Hepatocyte (in vitro differentiated cells): Measurements from ENCODE around the gene MXRA5. TPM values are rescaled to one million over a fixed set of nuclear protein-coding genes. Genes with fewer than 3 reads are reported as not detected.

Experiments used
- DNase-seq: peaks from one replicate; pipeline ENCODE4 v3.0.0-alpha.2; 2016; ENCODE audit warnings: low spot score
- H2AFZ ChIP-seq: fragments of 200-600 bp; sonication (generic); 2 replicates; pipeline ENCODE4 v1.6.0; 2016; ENCODE audit warnings: antibody characterized with exemption, mild to moderate bottlenecking
- H3K27ac ChIP-seq: fragments of 200-600 bp; sonication (generic); 2 replicates; pipeline ENCODE4 v1.5.1; 2016; ENCODE audit warnings: mild to moderate bottlenecking
- H3K27me3 ChIP-seq: fragments of 200-600 bp; sonication (generic); 2 replicates; pipeline ENCODE4 v1.6.1; 2016
- H3K36me3 ChIP-seq: fragments of 200-600 bp; sonication (generic); replicated peaks from 2 replicates; pipeline ENCODE4 v1.5.1; 2016; ENCODE audit warnings: low read depth; ENCODE audit not compliant: insufficient read depth
- H3K4me1 ChIP-seq: fragments of 200-600 bp; sonication (generic); 2 replicates; pipeline ENCODE4 v1.5.1; 2016; ENCODE audit warnings: mild to moderate bottlenecking, moderate library complexity; ENCODE audit not compliant: insufficient read depth
- H3K4me2 ChIP-seq: fragments of 200-600 bp; sonication (generic); 2 replicates; pipeline ENCODE4 v1.6.0; 2016
- H3K4me3 ChIP-seq: fragments of 200-600 bp; sonication (generic); 2 replicates; pipeline ENCODE4 v1.5.1; 2016; ENCODE audit warnings: mild to moderate bottlenecking
- H3K79me2 ChIP-seq: fragments of 200-600 bp; sonication (generic); 2 replicates; pipeline ENCODE4 v1.6.0; 2017; ENCODE audit warnings: mild to moderate bottlenecking
- H3K9me2 ChIP-seq: fragments of 200-600 bp; sonication (generic); replicated peaks from 2 replicates; pipeline ENCODE4 v1.6.0; 2017; ENCODE audit warnings: mild to moderate bottlenecking; ENCODE audit not compliant: insufficient read depth
- H3K9me3 ChIP-seq: fragments of 200-600 bp; sonication (generic); 2 replicates; pipeline ENCODE4 v1.5.1; 2016; ENCODE audit warnings: low read depth, mild to moderate bottlenecking
- H4K20me1 ChIP-seq: fragments of 200-600 bp; sonication (generic); 2 replicates; pipeline ENCODE4 v1.6.0; 2016; ENCODE audit warnings: mild to moderate bottlenecking; ENCODE audit not compliant: insufficient read depth, poor library complexity, severe bottlenecking
- EZH2 ChIP-seq: fragments of 200-600 bp; sonication (generic); IDR thresholded peaks from 2 replicates; pipeline ENCODE4 v1.6.1; 2016; ENCODE audit warnings: antibody characterized with exemption, mild to moderate bottlenecking, borderline replicate concordance
- EZH2phosphoT487 ChIP-seq: fragments of 200-600 bp; sonication (generic); IDR thresholded peaks from one replicate; pipeline ENCODE4 v1.6.1; 2018; ENCODE audit warnings: antibody characterized with exemption, mild to moderate bottlenecking, low read depth, moderate library complexity; ENCODE audit not compliant: unreplicated experiment, severe bottlenecking
- WGBS: methylation state at CpG from one replicate; pipeline ENCODE4 v1.1.6; 2016; ENCODE audit warnings: low lambda C conversion rate; ENCODE audit errors: missing lambda C conversion rate; 5-methylcytosine and 5-hydroxymethylcytosine counted together
- polyA plus RNA-seq: library from polyadenylated mRNA; unstranded; fragments of >200 nt; fragmentation: Nextera tagmentation; extraction: Ambion mirVana; gene quantifications from 2 replicates; pipeline ENCODE4 v1.2.1, GENCODE V29; 2016
- total RNA-seq: library from RNA; depleted of rRNA; stranded (reverse); fragments of >200 nt; gene quantifications from 2 replicates; pipeline ENCODE4 v1.2.3, GENCODE V29; 2014
- TF ChIP-seq, protein P1 (sequence below): fragments of 200-600 bp; sonication (generic); IDR thresholded peaks from 2 replicates; pipeline ENCODE4 v1.5.1; 2016; ENCODE audit warnings: antibody characterized with exemption, mild to moderate bottlenecking; ENCODE audit not compliant: poor library complexity

MXRA5 gene
- total and polyA plus RNA-seq, 2 experiments from 2014 or later: 11.3 to 14.0 TPM

GRCh38 chrX:3295731-3296130 lies 50.7 kb downstream of the MXRA5 start:
- H3K4me1 ChIP-seq: no peaks in the 10 kb centered on the region
- no peaks in the 10 kb centered on the region for H4K20me1 ChIP-seq
- TF ChIP-seq EZH2 (no peak), EZH2phosphoT487 (no peak)
- TF ChIP-seq, protein P1, sequence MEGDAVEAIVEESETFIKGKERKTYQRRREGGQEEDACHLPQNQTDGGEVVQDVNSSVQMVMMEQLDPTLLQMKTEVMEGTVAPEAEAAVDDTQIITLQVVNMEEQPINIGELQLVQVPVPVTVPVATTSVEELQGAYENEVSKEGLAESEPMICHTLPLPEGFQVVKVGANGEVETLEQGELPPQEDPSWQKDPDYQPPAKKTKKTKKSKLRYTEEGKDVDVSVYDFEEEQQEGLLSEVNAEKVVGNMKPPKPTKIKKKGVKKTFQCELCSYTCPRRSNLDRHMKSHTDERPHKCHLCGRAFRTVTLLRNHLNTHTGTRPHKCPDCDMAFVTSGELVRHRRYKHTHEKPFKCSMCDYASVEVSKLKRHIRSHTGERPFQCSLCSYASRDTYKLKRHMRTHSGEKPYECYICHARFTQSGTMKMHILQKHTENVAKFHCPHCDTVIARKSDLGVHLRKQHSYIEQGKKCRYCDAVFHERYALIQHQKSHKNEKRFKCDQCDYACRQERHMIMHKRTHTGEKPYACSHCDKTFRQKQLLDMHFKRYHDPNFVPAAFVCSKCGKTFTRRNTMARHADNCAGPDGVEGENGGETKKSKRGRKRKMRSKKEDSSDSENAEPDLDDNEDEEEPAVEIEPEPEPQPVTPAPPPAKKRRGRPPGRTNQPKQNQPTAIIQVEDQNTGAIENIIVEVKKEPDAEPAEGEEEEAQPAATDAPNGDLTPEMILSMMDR: no peak
- no peak for DNase-seq
- H3K4me3 ChIP-seq: no peak overlapping the region
- H3K27me3 ChIP-seq: no peaks in the 10 kb centered on the region
- no peaks in the 10 kb centered on the region for H3K9me2 ChIP-seq
- no peaks in the 10 kb centered on the region for H3K36me3 ChIP-seq
- WGBS: 70% methylated on average over 5 of the region's 5 CpGs
- no peaks in the 10 kb centered on the region for H3K9me3 ChIP-seq
- H3K27ac ChIP-seq: no peak overlapping the region
- H2AFZ ChIP-seq: no peak overlapping the region
- no peak overlapping the region for H3K4me2 ChIP-seq
- no peaks in the 10 kb centered on the region for H3K79me2 ChIP-seq

DNA sequence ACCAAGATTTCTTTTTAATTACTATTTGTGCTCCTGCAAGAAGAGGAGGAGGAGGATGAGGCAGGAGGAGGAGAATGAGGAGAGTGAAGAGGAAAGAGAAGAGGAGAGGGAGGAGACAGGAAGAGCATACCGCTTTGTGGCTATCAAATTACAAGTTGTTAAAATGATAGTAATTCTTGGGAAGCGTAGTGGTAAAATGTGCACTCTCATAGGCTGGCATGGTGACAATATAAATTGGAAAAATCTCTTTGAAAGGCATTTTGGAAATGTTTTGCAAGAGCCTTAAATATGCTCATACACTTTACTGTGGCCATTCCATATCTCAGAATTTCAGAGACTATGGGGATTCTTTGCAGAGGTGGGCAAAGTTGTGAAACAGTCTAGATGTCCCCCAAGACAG lies 53.2 kb downstream of the MXRA5 start:
- TF ChIP-seq EZH2phosphoT487 (no peak), EZH2 (no peak)
- TF ChIP-seq, protein P1: no peak
- 58% methylated on average over 2 of the region's 2 CpGs for WGBS
- no peaks in the 10 kb centered on the region for H3K4me1 ChIP-seq

DNA sequence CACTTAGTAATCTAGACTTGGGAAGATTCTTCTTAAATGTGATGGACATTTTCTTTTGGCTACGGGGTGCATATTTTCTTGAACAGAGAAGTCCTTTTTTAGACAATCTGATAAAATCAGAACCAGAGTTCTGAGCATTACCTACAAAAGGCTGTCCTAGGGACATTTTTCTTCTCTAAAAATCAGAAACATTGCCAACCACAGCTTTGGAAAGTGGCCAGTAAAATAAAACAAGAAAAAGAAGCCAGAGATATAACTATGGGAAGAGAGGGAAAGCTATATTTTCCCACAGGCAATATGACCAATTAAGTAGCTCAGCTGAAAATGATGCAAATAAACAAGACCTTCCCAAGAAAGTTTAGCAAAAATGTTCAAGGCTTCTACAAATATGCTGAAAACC lies 55.9 kb downstream of the MXRA5 start:
- no peaks in the 10 kb centered on the region for H3K79me2 ChIP-seq
- no peak overlapping the region for H3K27ac ChIP-seq
- no peak overlapping the region for H3K4me2 ChIP-seq
- no peaks in the 10 kb centered on the region for H3K9me3 ChIP-seq
- H3K4me3 ChIP-seq: no peak overlapping the region
- DNase-seq: no peak
- no peaks in the 10 kb centered on the region for H3K36me3 ChIP-seq
- WGBS: 71% methylated on average over 1 of the region's 1 CpG
- H3K4me1 ChIP-seq: no peaks in the 10 kb centered on the region
- H2AFZ ChIP-seq: no peak overlapping the region
- no peaks in the 10 kb centered on the region for H3K27me3 ChIP-seq
- H4K20me1 ChIP-seq: no peaks in the 10 kb centered on the region
- TF ChIP-seq EZH2phosphoT487: no peak
- no peak for TF ChIP-seq EZH2
- TF ChIP-seq, protein P1: no peak
- no peaks in the 10 kb centered on the region for H3K9me2 ChIP-seq

More for the DNA sequence above, 53.2 kb downstream of the MXRA5 start:
- no peak overlapping the region for H3K4me2 ChIP-seq
- no peak overlapping the region for H3K4me3 ChIP-seq
- H3K36me3 ChIP-seq: no peaks in the 10 kb centered on the region
- no peak overlapping the region for H2AFZ ChIP-seq
- H3K9me2 ChIP-seq: no peaks in the 10 kb centered on the region
- no peaks in the 10 kb centered on the region for H3K9me3 ChIP-seq
- no peaks in the 10 kb centered on the region for H4K20me1 ChIP-seq
- no peaks in the 10 kb centered on the region for H3K27me3 ChIP-seq
- H3K27ac ChIP-seq: no peak overlapping the region
- no peaks in the 10 kb centered on the region for H3K79me2 ChIP-seq
- DNase-seq: no peak
